Activated CD4-positive, alpha-beta memory T cell treated with anti-CD3 and anti-CD28 coated beads, Interleukin-2, amount 10 ng/mL, durations not matched to agents 7 days and 5 days (primary cell): Measurements from ENCODE around the gene RALA. TPM values are rescaled to one million over a fixed set of nuclear protein-coding genes. Genes with fewer than 3 reads are reported as not detected.

Experiments used
- CTCF ChIA-PET: fragments of 350-600 bp; sonication (Branson Sonifier 250); formaldehyde crosslinking; loops from one replicate; lab custom pipeline; 2021; ENCODE audit warnings: antibody characterized with exemption, inconsistent platforms; lab: Charles Lee
- POLR2A ChIA-PET: fragments of 350-600 bp; sonication (Branson Sonifier 250); formaldehyde crosslinking; loops from one replicate; lab custom pipeline; 2021; ENCODE audit warnings: antibody characterized with exemption; lab: Charles Lee
- DNase-seq: peaks from one replicate; pipeline ENCODE4 v3.0.0-alpha.2; 2020
- H3K27ac Mint-ChIP-seq: one replicate; pipeline ENCODE4 v1.8.0; 2021; ENCODE audit warnings: mild to moderate bottlenecking, mixed read lengths
- H3K27me3 Mint-ChIP-seq: one replicate; pipeline ENCODE4 v1.8.0; 2021; ENCODE audit warnings: mixed read lengths
- H3K36me3 Mint-ChIP-seq: one replicate; pipeline ENCODE4 v1.8.0; 2021; ENCODE audit warnings: low read depth, mixed read lengths
- H3K4me1 Mint-ChIP-seq: one replicate; pipeline ENCODE4 v1.8.0; 2021; ENCODE audit warnings: mixed read lengths
- H3K4me3 Mint-ChIP-seq: one replicate; pipeline ENCODE4 v1.8.0; 2021; ENCODE audit warnings: mild to moderate bottlenecking, mixed read lengths
- H3K9me3 Mint-ChIP-seq: one replicate; pipeline ENCODE4 v1.8.0; 2021; ENCODE audit warnings: mixed read lengths
- total RNA-seq, 2 experiments: library from RNA; stranded (reverse); gene quantifications; one replicate each; pipeline ENCODE4 v1.2.3, GENCODE V29; 2021

RALA gene
- total RNA-seq, 2 experiments from 2014 or later: 27.8 to 29.6 TPM

GRCh38 chr7:39633563-39634477, 10.4 kb downstream of the RALA start:
- Mint-ChIP-seq H3K27me3 (no peaks in the 10 kb centered on the region), H3K36me3 (peaks cover 68% of the 10 kb centered on the region), H3K9me3 (peaks cover 2% of the 10 kb centered on the region), H3K4me1 (peaks cover 59% of the 10 kb centered on the region), H3K4me3 (peak overlapping the region; percentile 19), H3K27ac (peak overlapping the region; percentile 77)
- POLR2A ChIA-PET: interaction anchor here (1.4 kb wide), 1 partner anchor 10 kb away, joined by 7 read pairs; the partner anchor contains the start of gene RALA
- peak; percentile 21 for DNase-seq
- CTCF ChIA-PET: no interaction called here

- POLR2A ChIA-PET: interaction anchor here (1.4 kb wide), 1 partner anchor 11 kb away, joined by 7 read pairs; the partner anchor contains the start of gene RALA
Observed at GRCh38 chr7:39634478-39634805, 11.1 kb downstream of the RALA start.

GRCh38 chr7:39637400-39637799, 14.0 kb downstream of the RALA start:
- ChIA-PET POLR2A (interaction anchor here (0.8 kb wide), 1 partner anchor 15 kb away, joined by 3 read pairs; no protein-coding TSS in a partner anchor), CTCF (interaction anchor here (0.6 kb wide), 1 partner anchor 20 kb away, joined by 4 read pairs; no protein-coding TSS in a partner anchor)

More at GRCh38 chr7:39634478-39634805, 11.1 kb downstream of the RALA start:
- CTCF ChIA-PET: no interaction called here
- Mint-ChIP-seq H3K27me3 (no peaks in the 10 kb centered on the region), H3K9me3 (peaks cover 2% of the 10 kb centered on the region), H3K4me3 (peak overlapping the region; percentile 19), H3K4me1 (peaks cover 62% of the 10 kb centered on the region), H3K27ac (peak overlapping the region; percentile 77), H3K36me3 (peaks cover 73% of the 10 kb centered on the region)
- no peak for DNase-seq

GRCh38 chr7:39637963-39638485, 14.7 kb downstream of the RALA start:
- Mint-ChIP-seq H3K9me3 (peaks cover 2% of the 10 kb centered on the region), H3K4me1 (peaks cover 63% of the 10 kb centered on the region), H3K27ac (no peak overlapping the region), H3K36me3 (peaks cover 56% of the 10 kb centered on the region), H3K27me3 (no peaks in the 10 kb centered on the region), H3K4me3 (no peak overlapping the region)
- CTCF ChIA-PET: interaction anchor here (0.6 kb wide), 1 partner anchor 21 kb away, joined by 4 read pairs; no protein-coding TSS in a partner anchor
- DNase-seq: no peak
- POLR2A ChIA-PET: interaction anchor here (0.8 kb wide), 1 partner anchor 15 kb away, joined by 3 read pairs; no protein-coding TSS in a partner anchor

More at GRCh38 chr7:39637400-39637799, 14.0 kb downstream of the RALA start:
- H3K27ac Mint-ChIP-seq: no peak overlapping the region
- peaks cover 2% of the 10 kb centered on the region for H3K9me3 Mint-ChIP-seq
- peaks cover 59% of the 10 kb centered on the region for H3K36me3 Mint-ChIP-seq
- H3K27me3 Mint-ChIP-seq: no peaks in the 10 kb centered on the region
- H3K4me3 Mint-ChIP-seq: no peak overlapping the region
- DNase-seq: no peak
- H3K4me1 Mint-ChIP-seq: peaks cover 67% of the 10 kb centered on the region

- no peaks in the 10 kb centered on the region for H3K27me3 Mint-ChIP-seq
- no peaks in the 10 kb centered on the region for H3K9me3 Mint-ChIP-seq
- POLR2A ChIA-PET: no interaction called here
- H3K4me1 Mint-ChIP-seq: peaks cover 20% of the 10 kb centered on the region
- H3K27ac Mint-ChIP-seq: no peak overlapping the region
- peaks cover 31% of the 10 kb centered on the region for H3K36me3 Mint-ChIP-seq
- CTCF ChIA-PET: no interaction called here
- no peak for DNase-seq
- no peak overlapping the region for H3K4me3 Mint-ChIP-seq
Observed at GRCh38 chr7:39642896-39643295, 19.5 kb downstream of the RALA start.

GRCh38 chr7:39644170-39644569, 20.8 kb downstream of the RALA start:
- H3K4me1 Mint-ChIP-seq: peaks cover 15% of the 10 kb centered on the region
- no peak overlapping the region for H3K27ac Mint-ChIP-seq
- no peak overlapping the region for H3K4me3 Mint-ChIP-seq
- H3K36me3 Mint-ChIP-seq: peaks cover 19% of the 10 kb centered on the region
- ChIA-PET POLR2A (no interaction called here), CTCF (no interaction called here)
- no peaks in the 10 kb centered on the region for H3K9me3 Mint-ChIP-seq
- no peak for DNase-seq
- no peaks in the 10 kb centered on the region for H3K27me3 Mint-ChIP-seq

GRCh38 chr7:39645482-39646407, 22.4 kb downstream of the RALA start:
- no peaks in the 10 kb centered on the region for H3K9me3 Mint-ChIP-seq
- no peak for DNase-seq
- no peak overlapping the region for H3K4me3 Mint-ChIP-seq
- ChIA-PET POLR2A (no interaction called here), CTCF (no interaction called here)
- no peaks in the 10 kb centered on the region for H3K27me3 Mint-ChIP-seq
- H3K36me3 Mint-ChIP-seq: peaks cover 14% of the 10 kb centered on the region
- H3K27ac Mint-ChIP-seq: no peak overlapping the region
- H3K4me1 Mint-ChIP-seq: peaks cover under 1% of the 10 kb centered on the region

GRCh38 chr7:39647816-39648215, 24.4 kb downstream of the RALA start:
- Mint-ChIP-seq H3K4me1 (no peaks in the 10 kb centered on the region), H3K27ac (no peak overlapping the region), H3K27me3 (no peaks in the 10 kb centered on the region), H3K36me3 (peaks cover 12% of the 10 kb centered on the region), H3K4me3 (no peak overlapping the region), H3K9me3 (no peaks in the 10 kb centered on the region)
- ChIA-PET POLR2A (interaction anchor here (0.7 kb wide), 1 partner anchor 24 kb away, joined by 3 read pairs; no protein-coding TSS in a partner anchor), CTCF (interaction anchor here (0.7 kb wide), 1 partner anchor 144 kb away, joined by 3 read pairs; no protein-coding TSS in a partner anchor)
- no peak for DNase-seq

GRCh38 chr7:39650676-39651075, 27.3 kb downstream of the RALA start:
- POLR2A ChIA-PET: no interaction called here
- Mint-ChIP-seq H3K9me3 (peaks cover 6% of the 10 kb centered on the region), H3K4me1 (no peaks in the 10 kb centered on the region), H3K27ac (no peak overlapping the region), H3K4me3 (no peak overlapping the region), H3K36me3 (peaks cover 10% of the 10 kb centered on the region), H3K27me3 (no peaks in the 10 kb centered on the region)
- no peak for DNase-seq
- CTCF ChIA-PET: no interaction called here

- H3K36me3 Mint-ChIP-seq: peaks cover 9% of the 10 kb centered on the region
- ChIA-PET CTCF (no interaction called here), POLR2A (no interaction called here)
- no peak overlapping the region for H3K27ac Mint-ChIP-seq
- no peaks in the 10 kb centered on the region for H3K27me3 Mint-ChIP-seq
- no peak overlapping the region for H3K4me3 Mint-ChIP-seq
- peaks cover 6% of the 10 kb centered on the region for H3K9me3 Mint-ChIP-seq
- DNase-seq: no peak
- no peaks in the 10 kb centered on the region for H3K4me1 Mint-ChIP-seq
Observed at GRCh38 chr7:39651265-39651664, 27.9 kb downstream of the RALA start.

GRCh38 chr7:39656415-39656814, 33.0 kb downstream of the RALA start:
- no peak for DNase-seq
- H3K27ac Mint-ChIP-seq: no peak overlapping the region
- CTCF ChIA-PET: no interaction called here
- POLR2A ChIA-PET: no interaction called here
- H3K9me3 Mint-ChIP-seq: peaks cover 12% of the 10 kb centered on the region
- H3K27me3 Mint-ChIP-seq: no peaks in the 10 kb centered on the region
- H3K4me1 Mint-ChIP-seq: no peaks in the 10 kb centered on the region
- H3K4me3 Mint-ChIP-seq: no peak overlapping the region
- peaks cover 20% of the 10 kb centered on the region for H3K36me3 Mint-ChIP-seq

- CTCF ChIA-PET: no interaction called here
- POLR2A ChIA-PET: no interaction called here
- no peak for DNase-seq
- peaks cover 43% of the 10 kb centered on the region for H3K36me3 Mint-ChIP-seq
- H3K4me1 Mint-ChIP-seq: no peaks in the 10 kb centered on the region
- H3K27ac Mint-ChIP-seq: no peak overlapping the region
- H3K9me3 Mint-ChIP-seq: peaks cover 28% of the 10 kb centered on the region
- H3K27me3 Mint-ChIP-seq: no peaks in the 10 kb centered on the region
- no peak overlapping the region for H3K4me3 Mint-ChIP-seq
Observed at GRCh38 chr7:39659356-39660013, 36.1 kb downstream of the RALA start.
